Trophoblast cell (in vitro differentiated cells and primary cell): ENCODE measurements around the gene RHOBTB3.
"Not testable (repeated sequence)": the region's sequence is repeated elsewhere in the genome, so short reads cannot be mapped to it uniquely, and the experiment has no call there.

Source experiments
- DNase-seq, 2 donors: peaks; one replicate each; pipeline ENCODE4 v3.0.0-alpha.2; 2016
- H2AFZ ChIP-seq: 2 replicates; pipeline ENCODE4 v1.6.1; 2013; ENCODE audit warnings: low read length, moderate library complexity, mild to moderate bottlenecking; ENCODE audit not compliant: insufficient read depth, poor library complexity
- H2AK5ac ChIP-seq: 2 replicates; pipeline ENCODE4 v1.6.1; 2013; ENCODE audit warnings: mild to moderate bottlenecking, low read length
- H2BK120ac ChIP-seq: 2 replicates; pipeline ENCODE4 v1.6.1; 2013; ENCODE audit warnings: low read length, mild to moderate bottlenecking, moderate library complexity; ENCODE audit not compliant: insufficient read depth, poor library complexity
- H2BK12ac ChIP-seq: 2 replicates; pipeline ENCODE4 v1.6.1; 2013; ENCODE audit warnings: mild to moderate bottlenecking, low read length, moderate library complexity
- H2BK5ac ChIP-seq: 2 replicates; pipeline ENCODE4 v1.6.1; 2013; ENCODE audit warnings: low read length, low read depth, moderate library complexity, mild to moderate bottlenecking; ENCODE audit not compliant: poor library complexity
- H3K14ac ChIP-seq: 2 replicates; pipeline ENCODE4 v1.6.1; 2013; ENCODE audit warnings: mild to moderate bottlenecking, low read length
- H3K18ac ChIP-seq: 2 replicates; pipeline ENCODE4 v1.6.1; 2013; ENCODE audit warnings: mild to moderate bottlenecking, low read length
- H3K23ac ChIP-seq: 2 replicates; pipeline ENCODE4 v1.6.1; 2013; ENCODE audit warnings: low read length
- H3K27ac ChIP-seq: 2 replicates; pipeline ENCODE4 v1.5.1; 2013; ENCODE audit warnings: low read depth, mild to moderate bottlenecking, inconsistent platforms, low read length, moderate library complexity
- H3K27me3 ChIP-seq: 2 replicates; pipeline ENCODE4 v1.6.1; 2013; ENCODE audit warnings: inconsistent platforms, mild to moderate bottlenecking, low read length, moderate library complexity; ENCODE audit not compliant: insufficient read depth
- H3K36me3 ChIP-seq, 2 experiments: 1 replicate in 1 of 2; 2 replicates in 1 of 2; pipeline ENCODE4 v1.6.1; 2013; ENCODE audit warnings: low read length in 2 of 2, mild to moderate bottlenecking in 2 of 2, moderate library complexity in 1 of 2; ENCODE audit not compliant: insufficient read depth in 2 of 2, control insufficient read depth in 1 of 2
- H3K4ac ChIP-seq: 2 replicates; pipeline ENCODE4 v1.6.1; 2013; ENCODE audit warnings: low read depth, mild to moderate bottlenecking, low read length, moderate library complexity
- H3K4me1 ChIP-seq, 2 experiments: 1 replicate in 1 of 2; 2 replicates in 1 of 2; pipeline ENCODE4 v1.6.1; 2013; ENCODE audit warnings: low read length in 2 of 2, mild to moderate bottlenecking in 2 of 2, moderate library complexity in 1 of 2; ENCODE audit not compliant: insufficient read depth in 2 of 2, control insufficient read depth in 1 of 2
- H3K4me2 ChIP-seq: 2 replicates; pipeline ENCODE4 v1.6.1; 2013; ENCODE audit warnings: inconsistent platforms, mild to moderate bottlenecking, low read length, moderate library complexity
- H3K4me3 ChIP-seq: 2 replicates; pipeline ENCODE4 v1.5.1; 2013; ENCODE audit warnings: mild to moderate bottlenecking, low read depth, low read length, inconsistent platforms
- H3K79me1 ChIP-seq: one replicate; pipeline ENCODE4 v1.6.1; 2013; ENCODE audit warnings: low read length
- H3K79me2 ChIP-seq: 2 replicates; pipeline ENCODE4 v1.6.1; 2013; ENCODE audit warnings: low read length, mild to moderate bottlenecking; ENCODE audit not compliant: control insufficient read depth, insufficient read depth, poor library complexity
- H3K9ac ChIP-seq: 2 replicates; pipeline ENCODE4 v1.6.1; 2013; ENCODE audit warnings: mild to moderate bottlenecking, low read length
- H3K9me3 ChIP-seq: 2 replicates; pipeline ENCODE4 v1.6.1; 2013; ENCODE audit warnings: low read depth, mild to moderate bottlenecking, control low read depth, inconsistent platforms, low read length; ENCODE audit not compliant: insufficient read depth
- H4K12ac ChIP-seq: 2 replicates; pipeline ENCODE4 v1.6.1; 2013; ENCODE audit warnings: low read depth, mild to moderate bottlenecking, low read length, moderate library complexity
- H4K8ac ChIP-seq: 2 replicates; pipeline ENCODE4 v1.6.1; 2013; ENCODE audit warnings: low read depth, mild to moderate bottlenecking, low read length, moderate library complexity
- H4K91ac ChIP-seq: one replicate; pipeline ENCODE4 v1.6.1; 2013; ENCODE audit warnings: low read depth, mild to moderate bottlenecking, low read length, moderate library complexity
- WGBS: extraction: QIAGEN DNeasy Blood & Tissue Kit; methylation state at CpG from one replicate; pipeline ENCODE4 v1.1.7; 2013; ENCODE audit warnings: missing lambda C conversion rate; ENCODE audit not compliant: insufficient read length, insufficient coverage; ENCODE audit errors: extremely low coverage; 5-methylcytosine and 5-hydroxymethylcytosine counted together

RHOBTB3 gene

GRCh38 chr5:95812074-95812471 lies 80.9 kb downstream of the RHOBTB3 start:
- H2BK120ac ChIP-seq, result no peak overlapping the region
- peak overlapping the region; percentile 67 for H3K27ac ChIP-seq
- H3K18ac ChIP-seq, result no peak overlapping the region
- no peak overlapping the region for H3K4me2 ChIP-seq
- peaks cover 19% of the 10 kb centered on the region in 2 experiments for H3K4me1 ChIP-seq
- H4K12ac ChIP-seq, result no peak overlapping the region
- WGBS, result no CpG with 5 or more reads among the region's 6 CpGs
- H3K9ac ChIP-seq, result no peak overlapping the region
- peaks cover 4 to 14% of the 10 kb centered on the region in 2 experiments for H3K36me3 ChIP-seq
- peak overlapping the region; percentile 48 for H3K14ac ChIP-seq
- peaks cover 7% of the 10 kb centered on the region for H3K79me1 ChIP-seq
- no peaks in the 10 kb centered on the region for H3K9me3 ChIP-seq
- H2AFZ ChIP-seq, result no peak overlapping the region
- no peak overlapping the region for H3K23ac ChIP-seq
- no peak overlapping the region for H3K4me3 ChIP-seq
- DNase-seq, result peak; percentile 55 to 65
- peaks cover 1% of the 10 kb centered on the region for H3K79me2 ChIP-seq
- no peak overlapping the region for H2BK12ac ChIP-seq
- H2BK5ac ChIP-seq, result peak overlapping the region; percentile 47
- no peak overlapping the region for H4K8ac ChIP-seq
- no peak overlapping the region for H4K91ac ChIP-seq
- no peak overlapping the region for H2AK5ac ChIP-seq
- H3K4ac ChIP-seq, result no peak overlapping the region
- no peaks in the 10 kb centered on the region for H3K27me3 ChIP-seq

- H3K36me3 ChIP-seq, result peaks cover 4 to 14% of the 10 kb centered on the region in 2 experiments
- H2AK5ac ChIP-seq, H3K79me2 ChIP-seq, H3K9me3 ChIP-seq, H3K18ac ChIP-seq, H3K4ac ChIP-seq, H2AFZ ChIP-seq, H3K79me1 ChIP-seq, DNase-seq, H3K4me3 ChIP-seq, H4K12ac ChIP-seq, H3K27ac ChIP-seq, H2BK5ac ChIP-seq, H2BK12ac ChIP-seq, H4K8ac ChIP-seq, H3K27me3 ChIP-seq, H4K91ac ChIP-seq, H3K14ac ChIP-seq, H3K4me2 ChIP-seq, H2BK120ac ChIP-seq, H3K9ac ChIP-seq, H3K23ac ChIP-seq: not testable (repeated sequence)
- no CpG with 5 or more reads among the region's 8 CpGs for WGBS
- peaks cover 23 to 27% of the 10 kb centered on the region in 2 experiments for H3K4me1 ChIP-seq
Measured at GRCh38 chr5:95813035-95813434, 81.9 kb downstream of the RHOBTB3 start.

DNA sequence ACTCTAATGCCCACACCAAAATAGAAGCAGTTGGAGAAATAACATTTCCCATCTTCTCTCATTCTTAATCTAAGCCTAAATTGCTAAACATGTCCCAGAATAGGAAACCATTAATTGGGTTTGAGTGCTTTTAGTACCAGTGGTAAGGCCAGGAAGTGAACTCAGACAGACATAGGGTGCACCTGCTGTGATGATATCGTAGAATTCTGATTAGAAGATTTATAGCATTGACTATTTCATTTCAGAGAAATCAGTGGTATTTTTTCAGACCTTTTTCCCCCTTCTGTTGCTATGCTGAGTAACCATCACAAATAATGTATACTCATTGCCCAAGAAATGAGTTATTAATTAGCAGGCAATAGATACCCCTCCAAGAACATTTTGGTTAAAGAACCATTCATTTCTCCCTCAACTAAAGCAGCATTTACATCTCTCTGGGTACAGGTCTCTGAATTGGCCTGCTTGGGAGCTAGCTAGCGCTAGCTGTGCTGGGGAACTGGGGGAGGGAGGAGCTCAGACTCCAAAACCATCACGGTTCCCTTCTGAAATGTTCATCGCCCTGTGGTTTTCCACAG lies 84.1 kb downstream of the RHOBTB3 start:
- no peaks in the 10 kb centered on the region for H3K9me3 ChIP-seq
- H2BK5ac ChIP-seq, result no peak overlapping the region
- no peak overlapping the region for H2BK12ac ChIP-seq
- no peak for DNase-seq
- H3K79me1 ChIP-seq, result peaks cover 5% of the 10 kb centered on the region
- H3K4ac ChIP-seq, result no peak overlapping the region
- WGBS, result no CpG with 5 or more reads among the region's 4 CpGs
- no peak overlapping the region for H3K14ac ChIP-seq
- peaks cover 4 to 14% of the 10 kb centered on the region in 2 experiments for H3K36me3 ChIP-seq
- H3K27me3 ChIP-seq, result no peaks in the 10 kb centered on the region
- no peak overlapping the region for H3K18ac ChIP-seq
- no peak overlapping the region for H3K27ac ChIP-seq
- no peak overlapping the region for H3K9ac ChIP-seq
- H4K12ac ChIP-seq, result no peak overlapping the region
- no peak overlapping the region for H4K91ac ChIP-seq
- no peak overlapping the region for H2AK5ac ChIP-seq
- no peak overlapping the region for H3K4me3 ChIP-seq
- H3K4me2 ChIP-seq, result no peak overlapping the region
- H2AFZ ChIP-seq, result no peak overlapping the region
- H3K4me1 ChIP-seq, result peaks cover 20 to 28% of the 10 kb centered on the region in 2 experiments
- peaks cover 1% of the 10 kb centered on the region for H3K79me2 ChIP-seq
- no peak overlapping the region for H3K23ac ChIP-seq
- no peak overlapping the region for H2BK120ac ChIP-seq
- no peak overlapping the region for H4K8ac ChIP-seq

DNA sequence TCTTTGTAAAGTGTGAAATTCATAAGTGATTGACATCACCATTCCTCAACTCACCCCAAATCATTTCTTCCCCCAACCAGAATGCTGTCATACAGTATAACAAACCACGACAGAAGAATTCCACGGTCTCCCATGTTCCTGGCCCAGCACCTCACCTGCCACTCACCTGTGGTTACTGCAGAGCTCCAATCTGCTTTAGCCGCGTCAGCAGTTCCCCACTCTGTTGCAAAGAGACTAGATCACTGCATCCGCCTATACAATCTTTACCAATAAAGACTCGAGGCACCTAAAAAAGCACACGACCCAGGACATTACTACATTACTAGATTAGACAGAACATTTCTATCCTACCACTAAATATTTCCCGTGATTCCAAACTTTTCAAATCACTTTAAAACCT lies 85.2 kb downstream of the RHOBTB3 start:
- Histone ChIP-seq H3K79me1 (peaks cover 5% of the 10 kb centered on the region), H3K9me3 (no peaks in the 10 kb centered on the region), H2BK120ac (no peak overlapping the region), H3K4me3 (no peak overlapping the region), H4K91ac (no peak overlapping the region), H3K79me2 (peaks cover 1% of the 10 kb centered on the region), H2BK5ac (no peak overlapping the region), H3K9ac (no peak overlapping the region), H2AFZ (no peak overlapping the region), H3K14ac (no peak overlapping the region), H2BK12ac (no peak overlapping the region), H4K12ac (no peak overlapping the region), H3K27me3 (no peaks in the 10 kb centered on the region), H3K4me2 (no peak overlapping the region), H3K27ac (no peak overlapping the region), H3K4me1 (peaks cover 21 to 29% of the 10 kb centered on the region in 2 experiments), H4K8ac (no peak overlapping the region), H3K23ac (no peak overlapping the region), H2AK5ac (no peak overlapping the region), H3K18ac (no peak overlapping the region), H3K36me3 (peaks cover 4 to 14% of the 10 kb centered on the region in 2 experiments), H3K4ac (no peak overlapping the region)
- DNase-seq, result no peak
- WGBS, result 100% methylated on average over 1 of the region's 8 CpGs
